Heart right ventricle (tissue), 16 donors: ENCODE data around the gene CYB5RL. TPM values are rescaled to one million over a fixed set of nuclear protein-coding genes. Genes with fewer than 3 reads are reported as not detected.
"Not testable (repeated sequence)": the region's sequence is repeated elsewhere in the genome, so short reads cannot be mapped to it uniquely, and the experiment has no call there.

Experiments used
- ATAC-seq, 8 donors: fragments of 200-7000 bp; cut with Tn5 transposase; one replicate each; pipeline ENCODE4 v1.9.1; 2020; ENCODE audit warnings: mild to moderate bottlenecking in 8 of 8, moderate library complexity in 8 of 8, moderate number of reproducible peaks in 1 of 8
- DNase-seq, 2 donors: peaks; one replicate each; pipeline ENCODE4 v3.0.0-alpha.2; 2020
- H3K27ac ChIP-seq, 10 donors: fragments of 200-600 bp; sonication (generic) in 2 of 10; one replicate each; pipeline versions ENCODE4 v1.5.0 to v1.8.0; 2020 to 2022; ENCODE audit warnings: mild to moderate bottlenecking in 3 of 10
- H3K27me3 ChIP-seq, 7 donors: fragments of 200-600 bp; one replicate each; pipeline ENCODE4 v1.8.0; 2021 to 2022; ENCODE audit warnings: mild to moderate bottlenecking in 2 of 7
- H3K36me3 ChIP-seq, 9 donors: fragments of 200-600 bp; sonication (generic) in 1 of 9; one replicate each; pipeline versions ENCODE4 v1.5.0 to v1.8.0; 2020 to 2022; ENCODE audit warnings: mild to moderate bottlenecking in 2 of 9
- H3K4me1 ChIP-seq, 9 donors: fragments of 200-600 bp; sonication (generic) in 1 of 9; one replicate each; pipeline versions ENCODE4 v1.5.0 to v1.8.0; 2020 to 2022; ENCODE audit warnings: mild to moderate bottlenecking in 4 of 9
- H3K4me3 ChIP-seq, 10 donors: fragments of 200-600 bp; sonication (generic) in 2 of 10; one replicate each; pipeline versions ENCODE4 v1.5.0 to v1.8.0; 2020 to 2022; ENCODE audit warnings: mild to moderate bottlenecking in 7 of 10, moderate library complexity in 2 of 10
- H3K9me3 ChIP-seq, 11 donors: fragments of 200-600 bp in 10 of 11; sonication (generic) in 2 of 11; one replicate each; pipeline versions ENCODE4 v1.5.0 to v1.8.0; 2013 to 2022; ENCODE audit warnings: mild to moderate bottlenecking in 2 of 11, control low read depth in 1 of 11, moderate library complexity in 1 of 11
- CTCF ChIP-seq, 9 donors: fragments of 200-600 bp; sonication (generic) in 2 of 9; IDR thresholded peaks; one replicate each; pipeline versions ENCODE4 v1.5.0 to v1.8.0; 2021 to 2022; ENCODE audit warnings: antibody characterized with exemption in 9 of 9, mild to moderate bottlenecking in 5 of 9, moderate library complexity in 1 of 9
- WGBS, 2 donors: extraction: QIAGEN DNeasy Blood & Tissue Kit; methylation state at CpG; one replicate each; pipeline ENCODE4 v1.1.7; 2013; ENCODE audit warnings: inconsistent platforms in 1 of 2; 5-methylcytosine and 5-hydroxymethylcytosine counted together
- intact Hi-C, 10 donors: fragments of 100-400 bp; cut with DNase I; formaldehyde crosslinking; loops; one replicate each; pipeline versions ENCODE4 v1.11.1 to v1.14.2; 2022
- polyA plus RNA-seq, 2 donors: library from polyadenylated mRNA; stranded (reverse); fragments of 200-250 nt; gene quantifications; one replicate each; pipeline ENCODE4 v1.2.3, GENCODE V29; 2013
- total RNA-seq, 10 donors: library from RNA; stranded (reverse); fragmentation: NEBNext Ultra II Directional in 3 of 10; extraction: Animal tissue kit (Norgen Biotek cat#: 25700) in 3 of 10; gene quantifications; one replicate each; pipeline versions ENCODE4 v1.2.1 to v1.2.4, GENCODE V29; 2021 to 2023
- donor health status: Arrhythmogenic right ventricular cardiomyopathy.
- donor health status: ischemic (EF 13 %, LVEDD 7.1; RV severe dilation, severe dysfunction).
- donor health status: healthy with polysubstance abuse.
- donor health status: DM: no; HTN: yes; CAD: no.
- donor health status: DM: no; HTN: no; CAD: no.
- donor health status: ischemic (EF 25% LVEDD 6.9; RV normal size, moderate dysfunction).
- donor health status: ischemic (EF 25% LVEDD 5.7; RV mildly dilated, moderate dysfunction).
- donor health status: healthy.
- donor health status: DM: yes; HTN: yes; CAD: no.
- donor health status: Ischemic cardiomyopathy.
- donor health status: ischemic (EF 35%, LVEDD 5.7; RV mildly dilated, moderate dysfunction).
- donor health status: nonischemic (EF 11% LVEDD 7.7; RV severe dilation, severe dysfunction).
- donor health status: DM: yes; HTN: yes; CAD: no.
- donor health status: PGD.
- donor health status: ischemic (EF 29% LVEDD 5.4; RV normal size, mild dysfunction).
- donor health status: nonischemic (EF 23%, LVEDD 6.1; RV moderate dilation, normal function).

CYB5RL gene
- total and polyA plus RNA-seq, 12 donors: 0.99 to 8.3 (median 5.4) TPM

DNA sequence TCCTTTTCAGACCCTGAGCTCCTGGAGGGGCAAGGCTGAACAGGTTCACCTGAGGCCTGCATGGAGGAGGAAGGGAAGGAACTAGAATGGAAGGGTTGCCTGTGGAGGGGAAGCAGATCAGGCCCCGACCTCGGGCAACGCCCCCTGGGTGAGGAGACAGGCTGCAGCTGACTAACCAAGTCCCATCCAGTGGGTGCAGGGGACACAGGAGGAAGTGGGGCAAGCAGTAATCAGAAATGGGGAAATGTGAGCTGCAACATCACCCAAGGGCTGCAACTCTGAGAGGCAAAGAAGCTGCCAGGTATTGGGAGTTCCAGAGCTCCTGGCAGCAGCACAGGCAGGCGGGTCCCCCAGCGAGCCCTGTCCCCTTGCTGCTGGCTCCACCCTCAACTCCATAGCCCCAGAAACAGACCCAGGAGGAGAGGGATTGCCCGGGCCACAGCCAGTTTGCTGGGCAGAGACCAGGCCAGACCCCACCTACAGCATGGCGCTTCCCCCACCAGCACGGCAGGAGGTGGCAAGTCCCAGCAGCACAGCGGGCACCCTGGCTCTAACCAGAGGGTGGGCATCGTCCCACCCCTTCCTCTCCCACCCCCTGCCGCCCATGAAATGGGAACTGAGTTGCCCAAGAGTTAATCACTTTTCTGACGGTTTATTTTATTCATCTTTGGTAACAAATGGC is 38.7 kb upstream of the CYB5RL start:
- DNase-seq (no peak), ATAC-seq (peak in 1 of 8 donors; percentile 21)
- H3K4me3 ChIP-seq: no peak overlapping the region
- peaks cover 0 to 77% (median 16%) of the 10 kb centered on the region in 9 donors for H3K36me3 ChIP-seq
- 87 to 90% methylated on average over 12 of the region's 12 CpGs for WGBS, 2 donors
- H3K9me3 ChIP-seq: no peaks in the 10 kb centered on the region
- intact Hi-C loops: no loop called here
- no peaks in the 10 kb centered on the region for H3K27me3 ChIP-seq
- no peak for TF ChIP-seq CTCF (IDR thresholded peaks at IDR 0.05)
- no peak overlapping the region for H3K27ac ChIP-seq
- peaks cover 0 to 4% (median 0%) of the 10 kb centered on the region in 9 donors for H3K4me1 ChIP-seq

DNA sequence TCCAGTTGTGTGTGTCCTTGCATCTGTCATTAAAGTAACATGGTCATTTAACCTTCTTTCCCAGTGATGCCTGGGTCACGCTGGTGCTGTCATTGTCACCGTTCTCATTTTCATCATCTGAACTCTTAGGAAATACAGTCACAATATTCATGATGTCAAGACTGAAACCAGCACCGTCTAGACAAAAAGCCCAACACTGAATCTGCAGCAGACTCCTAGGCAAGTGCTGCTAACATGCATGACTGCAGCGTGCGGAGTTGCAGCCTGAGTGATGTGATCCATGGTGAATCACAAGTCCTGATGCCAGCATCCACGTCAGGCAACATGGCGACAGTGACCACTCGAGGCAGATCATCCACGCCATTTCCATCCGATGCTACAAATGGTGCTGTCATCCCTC is 37.8 kb upstream of the CYB5RL start:
- no peaks in the 10 kb centered on the region for H3K9me3 ChIP-seq
- H3K4me1 ChIP-seq: peaks cover 0 to 4% (median 0%) of the 10 kb centered on the region in 9 donors
- no peak overlapping the region for H3K4me3 ChIP-seq
- H3K27me3 ChIP-seq: no peaks in the 10 kb centered on the region
- no peak for ATAC-seq
- peaks cover 0 to 68% (median 16%) of the 10 kb centered on the region in 9 donors for H3K36me3 ChIP-seq
- no peak overlapping the region for H3K27ac ChIP-seq
- intact Hi-C loops: no loop called here
- DNase-seq: no peak
- whole genome bisulfite sequencing, 2 donors: 92 to 96% methylated on average over 10 of the region's 10 CpGs
- TF ChIP-seq CTCF (IDR thresholded peaks at IDR 0.05): no peak

- DNase-seq (no peak), ATAC-seq (no peak)
- intact Hi-C loops: no loop called here
- Histone ChIP-seq H3K36me3 (peaks cover 0 to 42% (median 16%) of the 10 kb centered on the region in 9 donors), H3K27me3 (no peaks in the 10 kb centered on the region), H3K27ac (no peak overlapping the region), H3K9me3 (no peaks in the 10 kb centered on the region), H3K4me1 (peaks cover 0 to 22% (median 5%) of the 10 kb centered on the region in 9 donors), H3K4me3 (no peak overlapping the region)
- 81 to 83% methylated on average over 2 of the region's 2 CpGs for WGBS, 2 donors
- TF ChIP-seq CTCF (IDR thresholded peaks at IDR 0.05): no peak
Observed at GRCh38 chr1:54234284-54234683, 34.5 kb upstream of the CYB5RL start.

- H3K27ac ChIP-seq, ATAC-seq, intact Hi-C loops, H3K27me3 ChIP-seq, H3K4me3 ChIP-seq, H3K9me3 ChIP-seq, DNase-seq: not testable (repeated sequence)
- Histone ChIP-seq H3K4me1 (peaks cover 0 to 29% (median 8%) of the 10 kb centered on the region in 9 donors), H3K36me3 (peaks cover 0 to 38% (median 12%) of the 10 kb centered on the region in 9 donors)
- 97 to 100% methylated on average over 6 to 32 of the region's 33 CpGs for WGBS, 2 donors
Observed at GRCh38 chr1:54233196-54233595, 33.4 kb upstream of the CYB5RL start.
